Measurements from ENCODE around the gene ARHGEF9.
"Not testable (repeated sequence)": the region's sequence is repeated elsewhere in the genome, so short reads cannot be mapped to it uniquely, and the experiment has no call there.

ARHGEF9 gene

DNA sequence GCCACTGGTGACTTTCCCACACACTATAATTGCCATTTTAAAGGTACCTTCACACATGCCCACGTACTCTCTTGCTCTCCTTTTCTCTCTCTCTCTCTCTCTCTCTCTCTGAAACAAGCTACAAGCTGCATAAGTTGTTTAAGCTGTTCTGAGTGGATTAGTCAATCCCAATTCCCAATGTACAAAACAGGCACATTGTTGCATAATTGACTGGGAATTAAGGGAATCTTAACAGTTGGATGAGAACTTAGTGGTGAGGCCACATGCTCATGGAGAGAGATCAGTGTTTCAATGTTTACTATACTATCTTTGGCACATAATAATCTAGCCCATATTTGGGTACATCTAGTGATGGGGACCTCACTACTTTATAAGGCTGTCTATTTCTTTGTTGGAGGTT lies 123.3 kb downstream of the ARHGEF9 start:
- H3K9me3 ChIP-seq (ENCODE audit: control insufficient read depth, insufficient read depth, low read length): peaks cover 39% of the 10 kb centered on the region

DNA sequence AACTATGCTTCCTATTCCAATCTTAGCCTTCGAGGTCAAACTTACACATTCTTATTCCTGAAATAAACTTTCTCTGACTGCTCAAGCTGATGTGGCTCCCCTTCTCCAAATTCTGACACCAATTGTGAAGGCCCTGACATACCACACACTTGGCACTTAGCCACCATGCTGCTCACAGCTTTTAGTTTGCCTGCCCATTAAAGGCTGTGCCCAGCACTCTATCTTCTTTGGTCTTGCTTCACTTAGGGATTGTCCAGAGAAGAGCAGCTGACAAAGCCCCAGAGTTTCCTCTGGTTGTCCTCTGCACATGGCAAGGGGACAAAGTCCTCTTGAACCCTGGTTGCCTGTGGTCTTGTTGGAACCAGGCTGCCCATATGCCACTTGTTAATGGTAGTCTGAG lies 126.1 kb downstream of the ARHGEF9 start:
- Histone ChIP-seq H3K27ac (ENCODE audit: low read depth, low read length) (no peak overlapping the region), H3K36me3 (ENCODE audit: control insufficient read depth, insufficient read depth, low read length) (peaks cover 28% of the 10 kb centered on the region), H3K9ac (ENCODE audit: low read depth, low read length) (no peak overlapping the region), H3K4me1 (ENCODE audit: control insufficient read depth, insufficient read depth, low read length) (no peaks in the 10 kb centered on the region), H3K27me3 (ENCODE audit: control insufficient read depth, insufficient read depth, low read length) (no peaks in the 10 kb centered on the region), H3K9me3 (ENCODE audit: control insufficient read depth, insufficient read depth, low read length) (peaks cover 39% of the 10 kb centered on the region), H3K4me3 (ENCODE audit: low read depth, low read length) (no peak overlapping the region)

More for the DNA sequence above, 123.3 kb downstream of the ARHGEF9 start:
- Histone ChIP-seq H3K27me3 (ENCODE audit: control insufficient read depth, insufficient read depth, low read length) (no peaks in the 10 kb centered on the region), H3K9ac (ENCODE audit: low read depth, low read length) (no peak overlapping the region), H3K4me3 (ENCODE audit: low read depth, low read length) (no peak overlapping the region), H3K27ac (ENCODE audit: low read depth, low read length) (no peak overlapping the region), H3K36me3 (ENCODE audit: control insufficient read depth, insufficient read depth, low read length) (peaks cover 24% of the 10 kb centered on the region), H3K4me1 (ENCODE audit: control insufficient read depth, insufficient read depth, low read length) (no peaks in the 10 kb centered on the region)

DNA sequence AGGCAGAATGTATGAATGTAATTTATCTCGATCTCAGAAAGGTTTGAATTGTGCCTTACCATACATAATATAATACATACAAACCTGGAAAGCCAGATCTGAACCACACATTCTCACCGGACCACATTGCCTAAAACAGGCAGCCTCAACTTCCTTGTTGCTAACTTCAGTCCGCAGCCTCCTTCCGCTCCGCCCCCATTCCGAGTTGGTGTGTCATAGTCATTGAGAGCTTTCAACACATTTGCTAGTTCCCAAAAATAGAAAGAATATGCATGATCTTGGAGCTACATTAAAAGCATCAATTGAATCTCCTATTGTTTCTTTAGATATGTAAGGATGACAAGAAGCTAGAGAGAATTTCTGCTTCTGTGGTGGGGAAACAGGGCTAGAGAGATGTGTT lies 127.2 kb downstream of the ARHGEF9 start:
- Histone ChIP-seq H3K9me3 (ENCODE audit: control insufficient read depth, insufficient read depth, low read length) (peaks cover 37% of the 10 kb centered on the region), H3K4me1 (ENCODE audit: control insufficient read depth, insufficient read depth, low read length) (no peaks in the 10 kb centered on the region), H3K4me3 (ENCODE audit: low read depth, low read length) (no peak overlapping the region), H3K27me3 (ENCODE audit: control insufficient read depth, insufficient read depth, low read length) (no peaks in the 10 kb centered on the region), H3K27ac (ENCODE audit: low read depth, low read length) (no peak overlapping the region), H3K9ac (ENCODE audit: low read depth, low read length) (no peak overlapping the region), H3K36me3 (ENCODE audit: control insufficient read depth, insufficient read depth, low read length) (peaks cover 30% of the 10 kb centered on the region)

DNA sequence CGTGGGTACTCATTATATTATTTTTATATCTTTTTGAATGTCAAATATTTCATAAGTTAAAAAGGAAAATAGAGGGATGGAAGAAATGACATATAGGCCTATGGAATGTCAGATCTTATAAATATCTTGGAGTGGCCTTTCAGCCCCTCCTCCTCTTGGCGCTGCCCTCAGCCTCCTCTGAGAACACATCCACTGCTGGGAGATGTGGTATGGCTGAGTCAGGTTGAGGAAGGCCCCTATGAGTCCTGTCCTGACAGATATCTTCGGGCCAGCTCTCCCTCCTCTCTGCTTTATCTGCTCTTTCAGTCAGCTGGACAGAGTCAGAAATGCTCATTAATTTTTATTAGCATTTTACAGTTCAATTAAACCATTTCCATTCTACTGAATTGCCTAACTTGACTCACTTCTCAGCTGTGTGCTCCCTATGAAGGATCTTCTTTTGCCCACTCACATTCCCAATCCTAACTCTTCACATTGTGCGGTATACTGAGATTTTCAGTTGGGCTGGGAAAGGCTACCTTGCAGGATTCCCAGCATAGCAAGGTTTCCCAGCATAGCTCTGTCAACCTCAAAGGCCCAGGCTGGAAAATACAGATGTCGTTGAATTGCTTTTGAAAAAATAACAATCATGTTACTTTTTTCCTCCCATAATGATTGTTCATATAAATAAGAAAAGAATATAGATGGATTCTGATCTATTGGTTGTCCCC lies 128.0 kb downstream of the ARHGEF9 start:
- Histone ChIP-seq H3K9me3 (ENCODE audit: control insufficient read depth, insufficient read depth, low read length) (peaks cover 38% of the 10 kb centered on the region), H3K9ac (ENCODE audit: low read depth, low read length) (no peak overlapping the region), H3K36me3 (ENCODE audit: control insufficient read depth, insufficient read depth, low read length) (peaks cover 38% of the 10 kb centered on the region), H3K27me3 (ENCODE audit: control insufficient read depth, insufficient read depth, low read length) (no peaks in the 10 kb centered on the region), H3K4me1 (ENCODE audit: control insufficient read depth, insufficient read depth, low read length) (no peaks in the 10 kb centered on the region), H3K4me3 (ENCODE audit: low read depth, low read length) (no peak overlapping the region), H3K27ac (ENCODE audit: low read depth, low read length) (no peak overlapping the region)

DNA sequence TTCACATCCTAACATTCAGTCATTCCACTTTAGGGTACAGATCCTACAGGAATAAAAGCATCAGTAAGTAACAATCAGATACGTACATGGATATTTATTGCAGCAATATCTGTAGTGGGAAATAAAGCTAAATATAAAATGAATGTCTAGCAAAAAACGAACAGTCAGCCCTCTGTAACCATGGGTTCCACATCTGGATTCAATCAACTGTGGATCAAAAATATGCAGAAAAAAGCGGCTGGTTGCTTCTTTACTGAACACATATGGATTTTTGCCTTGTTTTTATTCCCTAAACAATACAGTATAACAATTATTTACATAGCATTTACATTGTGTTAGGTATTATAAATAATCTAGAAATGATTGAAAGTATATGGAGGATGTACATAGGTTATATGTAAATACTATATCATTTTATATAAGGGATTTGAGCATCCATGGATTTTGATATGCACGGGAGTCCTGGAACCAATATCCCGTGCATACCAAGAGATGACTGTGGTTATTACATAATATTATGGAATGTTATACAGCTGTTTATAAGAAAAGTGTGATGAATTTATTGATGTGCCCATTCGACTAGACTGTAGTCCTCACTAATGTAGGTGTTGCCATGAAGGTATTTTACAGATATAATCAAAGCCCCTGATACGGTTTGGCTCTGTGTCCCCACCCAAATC lies 132.8 kb downstream of the ARHGEF9 start:
- Histone ChIP-seq H3K9me3 (ENCODE audit: control insufficient read depth, insufficient read depth, low read length) (peaks cover 31% of the 10 kb centered on the region; the same call in 1 of the 2 replicates), H3K4me1 (ENCODE audit: control insufficient read depth, insufficient read depth, low read length) (no peaks in the 10 kb centered on the region), H3K9ac (ENCODE audit: low read depth, low read length) (no peak overlapping the region), H3K36me3 (ENCODE audit: control insufficient read depth, insufficient read depth, low read length) (peaks cover 35% of the 10 kb centered on the region), H3K27ac (ENCODE audit: low read depth, low read length) (no peak overlapping the region), H3K27me3 (ENCODE audit: control insufficient read depth, insufficient read depth, low read length) (no peaks in the 10 kb centered on the region), H3K4me3 (ENCODE audit: low read depth, low read length) (no peak overlapping the region)

DNA sequence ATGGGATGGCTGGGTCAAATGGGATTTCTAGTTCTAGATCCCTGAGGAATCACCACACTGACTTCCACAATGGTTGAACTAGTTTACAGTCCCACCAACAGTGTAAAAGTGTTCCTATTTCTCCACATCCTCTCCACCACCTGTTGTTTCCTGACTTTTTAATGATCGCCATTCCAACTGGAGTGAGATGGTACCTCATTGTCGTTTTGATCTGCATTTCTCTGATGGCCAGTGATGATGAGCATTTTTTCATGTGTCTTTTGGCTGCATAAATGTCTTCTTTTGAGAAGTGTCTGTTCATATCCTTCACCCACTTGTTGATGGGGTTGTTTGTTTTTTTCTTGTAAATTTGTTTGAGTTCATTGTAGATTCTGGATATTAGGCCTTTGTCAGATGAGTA lies 139.3 kb downstream of the ARHGEF9 start:
- H3K36me3 ChIP-seq (ENCODE audit: control insufficient read depth, insufficient read depth, low read length); H3K27ac ChIP-seq (ENCODE audit: low read depth, low read length); H3K4me3 ChIP-seq (ENCODE audit: low read depth, low read length); H3K9me3 ChIP-seq (ENCODE audit: control insufficient read depth, insufficient read depth, low read length); H3K27me3 ChIP-seq (ENCODE audit: control insufficient read depth, insufficient read depth, low read length); H3K9ac ChIP-seq (ENCODE audit: low read depth, low read length); H3K4me1 ChIP-seq (ENCODE audit: control insufficient read depth, insufficient read depth, low read length): not testable (repeated sequence)

DNA sequence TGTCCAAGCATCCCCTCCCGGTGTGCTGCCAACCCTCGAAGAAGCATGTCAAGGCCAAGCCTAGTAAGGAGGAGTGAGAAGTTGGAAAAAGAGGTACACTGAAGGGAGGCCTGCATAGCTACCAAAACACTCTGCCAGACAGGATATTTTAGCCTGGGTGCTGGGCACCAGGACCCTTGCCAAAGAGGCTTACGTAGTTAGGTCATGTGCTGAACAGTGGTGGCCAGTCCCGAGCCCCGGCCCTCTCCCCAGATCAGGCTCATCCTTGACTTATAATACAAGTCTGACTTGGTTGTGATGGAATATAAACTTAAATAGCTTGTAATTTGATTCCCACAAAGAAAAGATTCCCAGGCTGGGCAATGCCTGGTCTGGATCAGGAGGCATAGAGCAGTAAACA lies 149.3 kb downstream of the ARHGEF9 start:
- Histone ChIP-seq H3K27ac (ENCODE audit: low read depth, low read length) (no peak overlapping the region), H3K9ac (ENCODE audit: low read depth, low read length) (no peak overlapping the region), H3K9me3 (ENCODE audit: control insufficient read depth, insufficient read depth, low read length) (peaks cover 61% of the 10 kb centered on the region), H3K36me3 (ENCODE audit: control insufficient read depth, insufficient read depth, low read length) (peaks cover 19% of the 10 kb centered on the region), H3K4me1 (ENCODE audit: control insufficient read depth, insufficient read depth, low read length) (no peaks in the 10 kb centered on the region), H3K4me3 (ENCODE audit: low read depth, low read length) (no peak overlapping the region), H3K27me3 (ENCODE audit: control insufficient read depth, insufficient read depth, low read length) (no peaks in the 10 kb centered on the region)

DNA sequence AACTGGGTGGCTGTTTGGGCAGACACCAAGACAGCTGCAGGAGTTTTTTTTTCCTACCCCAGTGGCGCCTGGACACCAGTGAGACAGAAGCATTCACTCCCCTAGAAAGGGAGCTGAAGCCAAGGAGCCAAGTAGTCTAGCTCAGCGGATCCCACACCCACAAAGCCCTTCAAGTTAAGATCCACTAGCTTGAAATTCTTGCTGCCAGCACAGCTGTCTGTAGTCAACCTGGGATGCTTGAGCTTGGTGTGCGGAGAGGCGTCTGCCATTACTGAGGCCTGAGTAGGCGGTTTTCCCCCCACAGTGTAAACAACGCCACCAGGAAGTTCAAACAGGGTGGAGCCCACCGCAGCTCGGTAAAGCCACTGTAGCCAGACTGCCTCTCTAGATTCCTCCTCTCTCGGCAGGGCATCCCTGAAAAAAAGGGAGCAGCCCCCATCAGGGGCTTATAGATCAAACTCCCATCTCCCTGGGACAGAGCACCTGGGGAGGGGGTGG lies 171.4 kb downstream of the ARHGEF9 start:
- Histone ChIP-seq H3K36me3 (ENCODE audit: control insufficient read depth, insufficient read depth, low read length) (no peaks in the 10 kb centered on the region), H3K4me3 (ENCODE audit: low read depth, low read length) (no peak overlapping the region), H3K4me1 (ENCODE audit: control insufficient read depth, insufficient read depth, low read length) (no peaks in the 10 kb centered on the region), H3K27me3 (ENCODE audit: control insufficient read depth, insufficient read depth, low read length) (no peaks in the 10 kb centered on the region), H3K9me3 (ENCODE audit: control insufficient read depth, insufficient read depth, low read length) (peaks cover 19% of the 10 kb centered on the region), H3K9ac (ENCODE audit: low read depth, low read length) (no peak overlapping the region), H3K27ac (ENCODE audit: low read depth, low read length) (no peak overlapping the region)

DNA sequence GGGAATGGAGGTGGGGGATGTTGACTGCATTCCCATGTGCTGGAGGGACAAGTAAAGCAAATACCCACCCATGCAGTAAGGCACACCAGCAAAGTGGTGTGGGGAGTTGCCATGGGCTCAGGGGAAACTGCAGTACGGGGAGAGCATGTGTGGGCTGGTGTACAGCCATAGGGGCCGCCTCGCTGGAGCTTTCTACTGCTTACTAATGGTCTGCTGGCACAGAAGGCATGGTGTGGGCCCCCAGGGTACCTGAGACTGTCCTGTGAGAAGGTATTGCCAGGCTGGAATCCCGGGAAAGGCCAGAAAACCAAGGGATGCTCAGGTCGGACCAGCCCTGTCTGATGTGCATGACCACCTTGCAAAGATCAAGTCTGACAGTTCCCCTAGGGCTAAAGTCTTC lies 199.1 kb downstream of the ARHGEF9 start:
- H3K9me3 ChIP-seq (ENCODE audit: control insufficient read depth, insufficient read depth, low read length): peaks cover 57% of the 10 kb centered on the region
- H3K27ac ChIP-seq (ENCODE audit: low read depth, low read length): no peak overlapping the region
- no peak overlapping the region for H3K9ac ChIP-seq (ENCODE audit: low read depth, low read length)
- H3K27me3 ChIP-seq (ENCODE audit: control insufficient read depth, insufficient read depth, low read length): no peaks in the 10 kb centered on the region
- no peaks in the 10 kb centered on the region for H3K36me3 ChIP-seq (ENCODE audit: control insufficient read depth, insufficient read depth, low read length)
- H3K4me3 ChIP-seq (ENCODE audit: low read depth, low read length): no peak overlapping the region
- H3K4me1 ChIP-seq (ENCODE audit: control insufficient read depth, insufficient read depth, low read length): peaks cover 8% of the 10 kb centered on the region; the same call in 1 of the 2 replicates
